ENCODE data around the gene RALGPS2.

RALGPS2 gene

GRCh38 chr1:178869119-178869697, 144.2 kb downstream of the RALGPS2 start:
- FAIRE-seq = no peak

DNA sequence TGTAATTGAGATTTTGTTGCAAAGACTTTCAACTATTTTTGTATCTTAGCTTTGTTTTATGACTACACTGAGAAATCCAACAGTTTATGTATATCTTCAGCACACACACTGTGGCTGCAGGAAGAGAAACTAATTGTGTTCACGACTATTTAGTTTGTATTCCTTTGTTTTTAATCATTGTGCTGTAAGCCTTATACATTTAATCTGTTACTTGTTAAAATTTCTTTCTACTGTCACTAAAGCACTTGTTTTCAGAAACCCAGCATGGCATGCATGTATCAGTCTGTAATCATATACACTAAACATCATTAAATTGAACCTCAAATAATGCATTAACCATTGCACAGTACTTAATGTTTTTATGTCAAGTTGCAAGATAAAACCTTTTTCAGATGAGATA, 145.2 kb downstream of the RALGPS2 start:
- FAIRE-seq = no peak

- no peak for FAIRE-seq
These were observed 145.9 kb downstream of the RALGPS2 start, which contains the start of gene ANGPTL1 for GRCh38 chr1:178870944-178871343. Gene ANGPTL1, minus strand, starts transcription at chr1:178871077. Its CDS starts 5,301 bp downstream, at chr1:178865776.

DNA sequence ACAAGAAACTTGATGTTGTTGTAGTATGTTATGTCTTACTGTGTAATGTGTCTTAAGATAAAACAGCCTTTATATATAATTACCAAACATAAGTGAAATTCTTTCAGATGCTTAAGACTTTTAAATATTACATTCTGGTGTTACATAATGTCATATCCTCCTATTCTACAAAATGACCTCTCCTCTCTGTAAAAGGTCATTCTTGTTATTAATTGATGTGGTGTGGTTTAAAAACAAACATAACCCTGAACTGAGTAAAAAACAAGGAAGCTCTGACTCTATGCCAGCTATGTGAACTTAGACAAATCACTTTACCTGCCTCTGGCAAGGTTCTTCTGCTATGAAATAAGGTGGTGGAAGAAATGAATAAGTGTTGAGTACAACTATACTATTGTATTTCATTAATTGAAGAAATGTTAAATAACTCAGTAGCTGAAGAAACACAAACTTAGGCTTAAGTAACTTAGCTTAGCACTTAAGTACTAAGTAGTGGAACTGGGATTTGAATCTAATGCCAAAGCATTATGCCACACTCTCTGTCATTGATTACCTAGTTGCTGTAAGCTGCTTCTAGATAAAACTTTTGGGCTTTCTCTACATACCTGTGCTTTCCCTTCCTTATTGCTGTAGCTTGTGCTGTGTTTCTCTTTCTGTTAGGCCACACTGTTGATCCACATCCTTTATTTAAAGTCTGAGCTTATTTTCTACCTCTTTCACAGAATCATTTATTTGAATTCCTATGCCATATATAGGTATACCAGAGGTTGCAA, 146.7 kb downstream of the RALGPS2 start:
- FAIRE-seq = no peak

DNA sequence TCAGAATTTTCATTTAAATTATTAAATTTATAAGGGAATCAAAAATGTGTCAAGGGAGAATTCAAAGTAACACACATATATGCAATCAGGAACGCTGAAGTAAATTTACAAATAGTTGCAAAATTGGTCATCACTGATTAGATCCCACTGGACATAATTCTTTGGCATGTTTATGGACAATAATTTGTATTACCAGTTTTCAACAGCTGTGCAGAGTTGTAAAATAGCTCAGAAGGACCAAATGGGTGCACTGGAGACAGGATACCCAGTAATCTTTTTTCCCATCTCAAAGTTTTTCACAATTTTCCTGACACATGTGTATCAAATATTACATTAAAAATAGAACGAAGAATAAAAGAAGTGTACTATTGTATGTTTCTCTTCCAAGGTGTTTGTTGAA, 149.9 kb downstream of the RALGPS2 start:
- FAIRE-seq = no peak

GRCh38 chr1:178875936-178876335, 150.9 kb downstream of the RALGPS2 start:
- no peak for FAIRE-seq

- no peak for FAIRE-seq
These were observed 152.9 kb downstream of the RALGPS2 start for GRCh38 chr1:178877896-178878295.

DNA sequence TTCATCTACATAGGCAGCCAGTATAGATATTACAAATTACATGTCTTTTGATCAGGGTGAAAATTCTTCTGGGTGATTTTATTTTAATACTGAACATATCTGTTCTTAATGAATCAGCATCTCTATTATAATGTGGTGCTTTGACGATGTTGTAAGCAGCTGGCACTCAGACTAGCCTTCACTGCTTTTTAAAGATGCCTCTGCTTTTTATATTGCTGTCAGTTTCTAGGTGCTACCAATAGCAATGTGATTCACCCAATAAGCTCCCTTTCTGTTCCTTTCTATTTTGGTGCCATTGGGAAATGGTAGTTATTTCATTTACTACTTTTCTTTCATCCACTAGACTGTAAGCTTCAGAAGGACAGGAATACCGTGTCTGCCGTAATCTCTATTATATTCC, 156.9 kb downstream of the RALGPS2 start:
- no peak for FAIRE-seq

DNA sequence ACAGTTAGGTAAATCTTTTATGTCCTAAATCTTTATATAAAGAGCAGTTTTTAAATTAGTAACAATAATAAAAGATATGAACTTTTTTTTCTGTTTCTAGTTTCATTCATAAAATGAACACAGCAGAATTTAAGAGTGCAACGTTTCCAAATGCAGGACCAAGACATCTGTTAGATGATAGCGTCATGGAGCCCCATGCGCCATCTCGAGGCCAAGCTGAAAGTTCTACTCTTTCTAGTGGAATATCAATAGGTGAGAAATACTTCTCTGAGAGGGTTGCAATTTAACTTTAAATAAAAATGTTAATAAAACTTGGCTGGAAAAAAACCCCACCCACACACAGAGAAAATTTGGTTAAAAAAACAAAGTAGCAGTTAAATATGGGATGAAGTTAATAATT, 160.8 kb downstream of the RALGPS2 start:
- no peak for FAIRE-seq

GRCh38 chr1:178886551-178886950, 161.5 kb downstream of the RALGPS2 start:
- FAIRE-seq = no peak

GRCh38 chr1:178895928-178896327, 170.9 kb downstream of the RALGPS2 start:
- FAIRE-seq = no peak

DNA sequence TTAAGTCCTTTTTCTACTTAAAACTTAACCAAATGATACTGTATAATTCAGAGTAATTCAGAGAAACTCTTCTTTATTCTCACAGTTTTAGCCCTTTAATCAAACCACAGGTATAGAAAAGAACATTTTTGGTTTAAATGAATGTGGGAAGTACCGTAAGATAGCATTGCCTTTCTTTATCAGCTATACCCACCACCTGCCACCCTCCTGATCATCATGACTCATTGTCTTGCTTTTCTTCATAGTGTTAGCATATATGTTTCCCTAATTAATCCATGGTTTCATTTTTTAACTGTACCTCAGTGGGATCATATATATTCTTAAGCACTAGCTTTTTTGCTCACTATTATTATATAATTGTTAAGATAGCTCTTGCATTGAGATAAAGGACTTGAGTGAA, 173.4 kb downstream of the RALGPS2 start:
- FAIRE-seq = no peak

DNA sequence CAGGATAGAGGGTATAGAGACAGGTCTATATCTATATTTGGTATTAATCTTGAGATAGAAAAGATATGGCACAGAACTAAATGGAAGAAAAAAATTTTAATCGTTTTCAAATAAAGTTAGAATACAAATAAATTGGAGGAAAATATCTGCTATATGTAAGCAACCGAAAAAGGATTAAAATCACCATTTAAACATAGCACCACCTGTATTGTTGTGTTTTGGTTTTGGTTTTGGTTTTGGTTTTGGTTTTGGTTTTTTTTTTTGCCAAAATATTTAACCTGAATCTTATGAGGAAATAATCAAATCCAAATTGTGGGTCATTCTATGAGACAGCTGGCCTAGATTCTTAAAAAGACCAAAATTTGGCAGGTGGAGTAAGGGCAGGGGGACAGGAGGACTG, 174.4 kb downstream of the RALGPS2 start:
- no peak for FAIRE-seq

GRCh38 chr1:178901482-178902125, 176.6 kb downstream of the RALGPS2 start:
- FAIRE-seq = no peak

- FAIRE-seq = no peak
These were observed 183.3 kb downstream of the RALGPS2 start for GRCh38 chr1:178908358-178908757.

- no peak for FAIRE-seq
These were observed 185.0 kb downstream of the RALGPS2 start for GRCh38 chr1:178910023-178910422.

- no peak for FAIRE-seq
These were observed 187.6 kb downstream of the RALGPS2 start for GRCh38 chr1:178912597-178912996.

- no peak for FAIRE-seq
These were observed 191.6 kb downstream of the RALGPS2 start for GRCh38 chr1:178916448-178917174.

DNA sequence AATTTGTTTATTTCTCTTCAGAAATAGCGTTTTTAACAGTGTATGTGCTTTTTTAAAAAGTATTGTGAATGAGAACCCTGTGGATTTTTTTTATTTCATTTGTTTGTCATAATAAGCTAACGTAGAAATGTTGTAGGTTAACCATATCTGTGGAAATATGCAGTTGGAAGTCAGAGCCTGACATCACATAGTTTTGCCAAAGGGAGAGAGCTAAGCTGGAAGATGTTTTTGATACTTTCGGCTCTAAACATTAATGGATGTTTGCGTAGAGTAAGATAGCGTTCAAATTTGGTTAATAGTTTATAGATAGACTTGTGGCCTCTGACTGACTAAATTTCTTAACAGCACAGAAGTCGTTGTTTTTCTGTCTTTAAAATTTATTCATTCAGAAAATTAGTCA, 193.3 kb downstream of the RALGPS2 start:
- FAIRE-seq = no peak

DNA sequence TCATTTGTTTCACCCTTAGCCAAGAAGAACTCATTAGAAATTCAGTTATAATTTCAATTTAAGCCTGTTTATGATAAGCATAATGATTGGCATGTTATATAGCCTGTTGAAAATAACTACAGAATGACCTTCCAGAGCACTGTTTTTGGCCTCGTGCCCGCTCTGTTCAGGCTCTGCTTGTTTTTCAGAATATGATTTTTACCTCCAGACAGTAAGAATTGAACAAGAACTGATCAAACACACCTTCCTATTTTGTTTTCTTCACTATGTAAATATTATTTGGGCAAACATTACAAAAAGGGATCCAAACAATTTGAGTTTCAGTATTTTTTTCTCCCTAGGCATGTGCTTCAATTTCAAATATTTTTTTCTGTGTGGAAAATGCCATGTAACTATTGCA, 193.9 kb downstream of the RALGPS2 start:
- FAIRE-seq = no peak

GRCh38 chr1:178919581-178919980, 194.5 kb downstream of the RALGPS2 start:
- no peak for FAIRE-seq

- no peak for FAIRE-seq
These were observed 196.5 kb downstream of the RALGPS2 start for GRCh38 chr1:178921499-178921898.

GRCh38 chr1:178923512-178923911, 198.5 kb downstream of the RALGPS2 start:
- no peak for FAIRE-seq

All from G401.6 (cell line).